Gastroesophageal sphincter (tissue), 4 donors: ENCODE data around the gene COQ9. TPM values are rescaled to one million over a fixed set of nuclear protein-coding genes. Genes with fewer than 3 reads are reported as not detected.

Experiments
- ATAC-seq: fragments of 150-250 bp; one replicate; pipeline ENCODE4 v1.9.1; 2016; ENCODE audit warnings: mild to moderate bottlenecking, moderate library complexity
- H3K27ac ChIP-seq, 4 donors: fragments of 200-600 bp; sonication (generic) in 3 of 4; 1 replicate in 3 of 4; 2 replicates in 1 of 4; pipeline ENCODE4 v1.5.1; 2016 to 2019
- H3K27me3 ChIP-seq: fragments of 200-600 bp; sonication (generic); one replicate; pipeline ENCODE4 v1.5.1; 2019
- H3K36me3 ChIP-seq, 2 donors: fragments of 200-600 bp; sonication (generic); one replicate each; pipeline ENCODE4 v1.5.1; 2019; ENCODE audit warnings: control low read depth in 1 of 2
- H3K4me1 ChIP-seq, 3 donors: fragments of 200-600 bp; sonication (generic); 1 replicate in 2 of 3; 2 replicates in 1 of 3; pipeline ENCODE4 v1.5.1; 2016 to 2019; ENCODE audit warnings: control low read depth in 2 of 3
- H3K4me3 ChIP-seq, 2 donors: fragments of 200-600 bp; sonication (generic); one replicate each; pipeline ENCODE4 v1.5.1; 2019; ENCODE audit warnings: mild to moderate bottlenecking in 1 of 2, moderate library complexity in 1 of 2
- H3K9me3 ChIP-seq, 3 donors: fragments of 200-600 bp; sonication (generic); one replicate each; pipeline ENCODE4 v1.5.1; 2017 to 2019; ENCODE audit warnings: control low read depth in 2 of 3
- EP300 ChIP-seq: sonication (generic); formaldehyde crosslinking; IDR thresholded peaks from one replicate; pipeline ENCODE4 v1.6.1; 2017; ENCODE audit warnings: antibody characterized with exemption, mild to moderate bottlenecking
- POLR2A ChIP-seq, 2 donors: fragments of 450-650 bp; IDR thresholded peaks; one replicate each; pipeline ENCODE4 v1.6.1; 2017; ENCODE audit warnings: antibody characterized with exemption in 2 of 2, mild to moderate bottlenecking in 2 of 2, moderate library complexity in 1 of 2
- POLR2AphosphoS5 ChIP-seq: sonication (generic); formaldehyde crosslinking; IDR thresholded peaks from one replicate; pipeline ENCODE4 v1.6.1; 2017; ENCODE audit warnings: antibody characterized with exemption
- WGBS, 2 donors: methylation state at CpG; one replicate each; pipeline ENCODE4 v1.1.5; 2018; ENCODE audit warnings: low coverage in 1 of 2; 5-methylcytosine and 5-hydroxymethylcytosine counted together
- total RNA-seq, 4 donors: library from RNA; depleted of rRNA; stranded (reverse); fragments of >200 nt; gene quantifications; one replicate each; pipeline ENCODE4 v1.1.0, GENCODE V29; 2016
- TF ChIP-seq, protein P1 (sequence below), 4 experiments: fragments of 200-600 bp in 2 of 4; fragments of 450-650 bp in 2 of 4; sonication (generic) in 1 of 4; IDR thresholded peaks; one replicate each; pipeline ENCODE4 v1.5.1; 2017 to 2019; ENCODE audit warnings: antibody characterized with exemption in 4 of 4, mild to moderate bottlenecking in 2 of 4, moderate library complexity in 2 of 4

The COQ9 gene
- total RNA-seq, 4 donors from 2014 or later = 45.0 to 122 (median 84.9) TPM

DNA sequence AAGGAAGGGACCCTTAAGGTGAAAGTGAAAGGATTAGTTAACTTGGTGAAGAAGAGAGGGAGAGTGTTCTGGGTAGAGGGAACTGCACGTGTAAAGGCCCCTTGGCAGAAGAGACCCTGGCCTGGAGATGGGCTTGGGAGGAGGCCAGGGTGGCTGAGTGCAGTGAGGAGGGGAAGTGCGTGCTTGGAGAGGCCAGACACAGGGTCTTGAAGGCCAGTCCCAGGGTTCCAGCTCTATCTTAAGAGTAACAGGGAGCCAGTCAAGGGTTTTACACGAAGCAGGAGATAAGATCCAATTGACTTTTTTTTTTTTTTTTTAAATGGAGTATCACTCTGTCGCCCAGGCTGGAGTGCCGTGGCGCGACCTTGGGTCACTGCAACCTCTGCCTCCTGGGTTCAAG, 54.2 kb downstream of the COQ9 start:
- no peak overlapping the region for H3K27ac ChIP-seq
- TF ChIP-seq, protein P1, sequence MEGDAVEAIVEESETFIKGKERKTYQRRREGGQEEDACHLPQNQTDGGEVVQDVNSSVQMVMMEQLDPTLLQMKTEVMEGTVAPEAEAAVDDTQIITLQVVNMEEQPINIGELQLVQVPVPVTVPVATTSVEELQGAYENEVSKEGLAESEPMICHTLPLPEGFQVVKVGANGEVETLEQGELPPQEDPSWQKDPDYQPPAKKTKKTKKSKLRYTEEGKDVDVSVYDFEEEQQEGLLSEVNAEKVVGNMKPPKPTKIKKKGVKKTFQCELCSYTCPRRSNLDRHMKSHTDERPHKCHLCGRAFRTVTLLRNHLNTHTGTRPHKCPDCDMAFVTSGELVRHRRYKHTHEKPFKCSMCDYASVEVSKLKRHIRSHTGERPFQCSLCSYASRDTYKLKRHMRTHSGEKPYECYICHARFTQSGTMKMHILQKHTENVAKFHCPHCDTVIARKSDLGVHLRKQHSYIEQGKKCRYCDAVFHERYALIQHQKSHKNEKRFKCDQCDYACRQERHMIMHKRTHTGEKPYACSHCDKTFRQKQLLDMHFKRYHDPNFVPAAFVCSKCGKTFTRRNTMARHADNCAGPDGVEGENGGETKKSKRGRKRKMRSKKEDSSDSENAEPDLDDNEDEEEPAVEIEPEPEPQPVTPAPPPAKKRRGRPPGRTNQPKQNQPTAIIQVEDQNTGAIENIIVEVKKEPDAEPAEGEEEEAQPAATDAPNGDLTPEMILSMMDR (IDR thresholded peaks at IDR 0.05) = no peak
- TF ChIP-seq POLR2AphosphoS5 (no peak), POLR2A (IDR thresholded peaks at IDR 0.05) (no peak), EP300 (no peak)
- no peak overlapping the region for H3K4me3 ChIP-seq
- no peaks in the 10 kb centered on the region for H3K36me3 ChIP-seq
- no peaks in the 10 kb centered on the region for H3K27me3 ChIP-seq
- ATAC-seq = no peak
- no peaks in the 10 kb centered on the region for H3K4me1 ChIP-seq
- WGBS, 2 donors = 76 to 77% methylated on average over 3 to 7 of the region's 7 CpGs
- H3K9me3 ChIP-seq = no peaks in the 10 kb centered on the region

- Histone ChIP-seq H3K4me1 (no peaks in the 10 kb centered on the region), H3K36me3 (no peaks in the 10 kb centered on the region), H3K4me3 (no peak overlapping the region), H3K9me3 (no peaks in the 10 kb centered on the region), H3K27me3 (peaks cover 2% of the 10 kb centered on the region), H3K27ac (no peak overlapping the region)
- no peak for ATAC-seq
- TF ChIP-seq POLR2AphosphoS5 = no peak
- TF ChIP-seq, protein P1 (IDR thresholded peaks at IDR 0.05) = no peak
- TF ChIP-seq POLR2A (IDR thresholded peaks at IDR 0.05) = no peak
- TF ChIP-seq EP300 = no peak
- WGBS, 2 donors = 75% methylated on average over 8 to 11 of the region's 12 CpGs
Observed at GRCh38 chr16:57502048-57502775, 54.9 kb downstream of the COQ9 start.

DNA sequence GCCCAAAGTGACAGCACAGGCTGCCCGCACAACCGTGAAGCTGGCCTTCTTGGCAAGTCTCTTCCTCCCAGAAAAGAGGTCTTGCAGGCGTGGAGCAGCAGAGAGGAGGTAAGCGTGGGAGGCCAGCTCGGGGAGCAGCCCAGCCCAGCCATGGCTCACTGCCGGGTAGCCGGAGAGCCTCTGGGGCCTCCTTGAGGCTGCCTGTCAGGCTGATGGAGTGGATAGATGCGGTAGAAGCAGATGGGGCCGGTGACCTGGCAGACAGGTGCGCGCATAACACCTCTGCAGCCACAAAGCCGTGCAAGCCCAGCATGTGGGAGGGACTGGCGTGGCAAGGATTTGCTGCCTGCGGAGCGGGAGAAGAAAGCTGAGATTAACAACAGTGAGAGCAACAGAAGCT, 56.1 kb downstream of the COQ9 start:
- Histone ChIP-seq H3K36me3 (no peaks in the 10 kb centered on the region), H3K27ac (no peak overlapping the region), H3K9me3 (no peaks in the 10 kb centered on the region), H3K4me3 (no peak overlapping the region), H3K4me1 (no peaks in the 10 kb centered on the region), H3K27me3 (peaks cover 13% of the 10 kb centered on the region)
- TF ChIP-seq POLR2A (IDR thresholded peaks at IDR 0.05) (no peak), POLR2AphosphoS5 (no peak), EP300 (no peak)
- TF ChIP-seq, protein P1 (IDR thresholded peaks at IDR 0.05) = no peak
- WGBS, 2 donors = 0 to 67% methylated on average over 1 to 3 of the region's 15 CpGs
- ATAC-seq = no peak

DNA sequence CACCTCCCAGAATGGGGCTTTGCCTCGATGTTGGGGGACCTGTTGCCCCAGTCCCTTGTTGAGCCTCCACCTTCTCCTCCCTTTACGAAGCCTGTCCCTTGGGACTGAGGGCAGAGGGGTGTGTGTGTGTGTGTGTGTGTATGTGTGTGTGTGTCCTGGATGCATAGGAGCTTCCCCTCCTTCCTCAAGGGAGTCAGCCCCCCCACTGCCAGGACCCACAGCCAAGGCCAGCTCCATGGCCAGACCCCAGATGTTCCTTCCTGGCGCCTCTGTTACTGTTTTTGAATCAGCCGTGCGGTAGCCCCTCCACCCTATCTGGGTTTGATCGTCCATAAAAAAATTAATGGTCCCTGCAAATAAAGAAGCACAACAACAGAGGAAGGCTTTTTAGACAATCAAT, 56.7 kb downstream of the COQ9 start:
- Histone ChIP-seq H3K4me1 (no peaks in the 10 kb centered on the region), H3K9me3 (no peaks in the 10 kb centered on the region), H3K36me3 (no peaks in the 10 kb centered on the region), H3K27ac (no peak overlapping the region), H3K4me3 (no peak overlapping the region), H3K27me3 (peaks cover 16% of the 10 kb centered on the region)
- no peak for ATAC-seq
- 48% methylated on average over 4 of the region's 6 CpGs; no CpG with 5 or more reads in 1 of the 2 donors for WGBS, 2 donors
- TF ChIP-seq EP300 (no peak), POLR2AphosphoS5 (no peak), POLR2A (IDR thresholded peaks at IDR 0.05) (no peak)
- TF ChIP-seq, protein P1 (IDR thresholded peaks at IDR 0.05) = no peak

- no peak for ATAC-seq
- WGBS, 2 donors = 71% methylated on average over 4 of the region's 5 CpGs; no CpG with 5 or more reads in 1 of the 2 donors
- H3K9me3 ChIP-seq = no peaks in the 10 kb centered on the region
Observed at GRCh38 chr16:57504491-57504890, 57.2 kb downstream of the COQ9 start.

More at GRCh38 chr16:57504491-57504890, 57.2 kb downstream of the COQ9 start:
- TF ChIP-seq POLR2A (IDR thresholded peaks at IDR 0.05) (no peak), EP300 (no peak), POLR2AphosphoS5 (no peak)
- TF ChIP-seq, protein P1 (IDR thresholded peaks at IDR 0.05) = no peak
- no peak overlapping the region for H3K27ac ChIP-seq
- no peaks in the 10 kb centered on the region for H3K36me3 ChIP-seq
- H3K4me3 ChIP-seq = no peak overlapping the region
- no peaks in the 10 kb centered on the region for H3K4me1 ChIP-seq
- peaks cover 16% of the 10 kb centered on the region for H3K27me3 ChIP-seq
